ENCODE results near the gene PTPRM.

DNA sequence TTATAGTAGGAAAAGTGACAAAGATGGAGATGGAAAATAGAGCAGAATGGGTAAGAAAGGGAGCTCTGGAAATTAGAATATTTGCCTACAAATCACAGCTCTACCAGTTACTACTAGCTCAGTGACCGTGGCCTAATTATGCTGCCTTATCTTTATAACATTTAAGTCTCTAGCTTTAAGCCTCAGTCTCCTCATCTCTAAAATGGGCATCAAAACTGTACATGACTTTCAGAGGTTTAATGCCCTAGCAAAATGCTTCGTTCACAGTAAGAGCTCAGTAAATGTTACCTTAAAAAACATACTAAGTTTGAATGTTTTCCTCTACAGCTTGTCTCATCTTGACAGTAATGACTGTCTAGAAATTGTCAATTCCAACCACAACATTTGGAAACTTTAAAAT lies 8.3 kb upstream of the PTPRM start:
- no peak for TF ChIP-seq YY1 (IDR thresholded peaks at IDR 0.05; ENCODE audit: insufficient read depth, insufficient read length)
- TF ChIP-seq ZNF274 (IDR thresholded peaks at IDR 0.05; ENCODE audit: low read depth, low read length), result no peak
